Inflammatory macrophage treated with lipopolysaccharide for 4 hours (primary cell): ENCODE results near the gene ARL17B.
"Not testable (repeated sequence)": the region's sequence is repeated elsewhere in the genome, so short reads cannot be mapped to it uniquely, and the experiment has no call there.

ENCODE experiments used
- DNase-seq: peaks from one replicate; pipeline ENCODE4 v3.0.0-alpha.2; 2020

Gene ARL17B

GRCh38 chr17:46361755-46362154, at the start of gene ARL17B:
ARL17B (minus strand) TSS chr17:46361766; CDS start chr17:46358397, 3,369 bp downstream.
- not testable (repeated sequence) for DNase-seq

- not testable (repeated sequence) for DNase-seq
Measured at GRCh38 chr17:46409864-46410263, 48.3 kb upstream of the ARL17B start.

GRCh38 chr17:46407155-46407554, 45.6 kb upstream of the ARL17B start:
- DNase-seq: not testable (repeated sequence)

GRCh38 chr17:46401033-46401787, 39.6 kb upstream of the ARL17B start:
- not testable (repeated sequence) for DNase-seq

- DNase-seq: not testable (repeated sequence)
Measured at GRCh38 chr17:46400543-46400942, 39.0 kb upstream of the ARL17B start.

GRCh38 chr17:46399993-46400392, 38.4 kb upstream of the ARL17B start:
- DNase-seq: not testable (repeated sequence)

GRCh38 chr17:46396292-46396691, 34.7 kb upstream of the ARL17B start:
- DNase-seq: not testable (repeated sequence)

- not testable (repeated sequence) for DNase-seq
Measured at GRCh38 chr17:46393702-46394101, 32.1 kb upstream of the ARL17B start.

GRCh38 chr17:46385491-46385890, 23.9 kb upstream of the ARL17B start:
- DNase-seq: not testable (repeated sequence)

GRCh38 chr17:46383118-46383517, 21.6 kb upstream of the ARL17B start:
- not testable (repeated sequence) for DNase-seq

- not testable (repeated sequence) for DNase-seq
Measured at GRCh38 chr17:46373418-46373817, 11.9 kb upstream of the ARL17B start.

GRCh38 chr17:46372236-46373229, 11.0 kb upstream of the ARL17B start:
- DNase-seq: not testable (repeated sequence)

GRCh38 chr17:46367520-46367919, 6.0 kb upstream of the ARL17B start:
- DNase-seq: not testable (repeated sequence)

- DNase-seq: not testable (repeated sequence)
Measured at GRCh38 chr17:46361145-46361735, 326 bp downstream of the ARL17B start.

- DNase-seq: not testable (repeated sequence)
Measured at GRCh38 chr17:46353856-46354255, 7.7 kb downstream of the ARL17B start.

GRCh38 chr17:46349060-46349459, 12.5 kb downstream of the ARL17B start:
- not testable (repeated sequence) for DNase-seq

- DNase-seq: not testable (repeated sequence)
Measured at GRCh38 chr17:46348345-46348744, 13.2 kb downstream of the ARL17B start.

- not testable (repeated sequence) for DNase-seq
Measured at GRCh38 chr17:46342131-46342530, 19.4 kb downstream of the ARL17B start.

GRCh38 chr17:46341220-46341619, 20.3 kb downstream of the ARL17B start:
- not testable (repeated sequence) for DNase-seq

- DNase-seq: not testable (repeated sequence)
Measured at GRCh38 chr17:46294831-46295230, 66.7 kb downstream of the ARL17B start, which contains the start of gene LRRC37A. LRRC37A (plus strand) TSS chr17:46295131; CDS start chr17:46295134, 3 bp downstream.

- not testable (repeated sequence) for DNase-seq
Measured at GRCh38 chr17:46291618-46292017, 69.9 kb downstream of the ARL17B start.

GRCh38 chr17:46290906-46291546, 70.5 kb downstream of the ARL17B start:
- DNase-seq: peak; percentile 71
